ENCODE results near the gene PHAF1.

Gene PHAF1

GRCh38 chr16:67183627-67184452, 74.1 kb downstream of the PHAF1 start, which contains the start of gene MATCAP1:
MATCAP1 (minus strand) TSS chr16:67183963; CDS start chr16:67180610, 3,353 bp downstream.
- DNase-seq = peak; percentile 95

- DNase-seq = no peak
These were observed 74.8 kb downstream of the PHAF1 start for GRCh38 chr16:67184453-67184994.

GRCh38 chr16:67184995-67185650, 75.4 kb downstream of the PHAF1 start:
- DNase-seq = peak; percentile 58

GRCh38 chr16:67185651-67186134, 76.0 kb downstream of the PHAF1 start:
- no peak for DNase-seq

- DNase-seq = peak; percentile 80
These were observed 76.8 kb downstream of the PHAF1 start for GRCh38 chr16:67186550-67186950.

- no peak for DNase-seq
These were observed 77.6 kb downstream of the PHAF1 start for GRCh38 chr16:67187175-67187890.

- no peak for DNase-seq
These were observed 78.6 kb downstream of the PHAF1 start for GRCh38 chr16:67188323-67188722.

GRCh38 chr16:67188798-67189197, 79.1 kb downstream of the PHAF1 start:
- DNase-seq = no peak

GRCh38 chr16:67190041-67190440, 80.3 kb downstream of the PHAF1 start, which contains the start of gene EXOC3L1:
EXOC3L1 (minus strand) TSS chr16:67190136; CDS start chr16:67189676, 460 bp downstream.
- no peak for DNase-seq

GRCh38 chr16:67190448-67191399, 81.0 kb downstream of the PHAF1 start:
- no peak for DNase-seq

GRCh38 chr16:67191411-67191994, 81.8 kb downstream of the PHAF1 start:
- DNase-seq = no peak

GRCh38 chr16:67191995-67192681, 82.4 kb downstream of the PHAF1 start, which contains the start of gene E2F4:
E2F4 (plus strand) TSS chr16:67192155; CDS start chr16:67192228, 73 bp downstream.
- DNase-seq = peak; percentile 86

- no peak for DNase-seq
These were observed 83.1 kb downstream of the PHAF1 start for GRCh38 chr16:67192781-67193361.

GRCh38 chr16:67193536-67193935, 83.8 kb downstream of the PHAF1 start:
- DNase-seq = no peak

GRCh38 chr16:67194260-67194659, 84.5 kb downstream of the PHAF1 start:
- DNase-seq = no peak

GRCh38 chr16:67195676-67196075, 85.9 kb downstream of the PHAF1 start:
- DNase-seq = no peak

- no peak for DNase-seq
These were observed 87.1 kb downstream of the PHAF1 start for GRCh38 chr16:67196881-67197280.

- no peak for DNase-seq
These were observed 88.0 kb downstream of the PHAF1 start for GRCh38 chr16:67197704-67198103.
